HepG2 (cell line): ENCODE results near the gene GDAP2. TPM values are rescaled to one million over a fixed set of nuclear protein-coding genes. Genes with fewer than 3 reads are reported as not detected.

Experiments
- BCL6 ChIP-seq: IDR thresholded peaks from 2 replicates; pipeline ENCODE4 v1.6.1; 2016; ENCODE audit warnings: missing genetic modification reagents, missing compliant biosample characterization
- ETV5 ChIP-seq: IDR thresholded peaks from 2 replicates; pipeline ENCODE4 v1.6.1; 2018; ENCODE audit warnings: missing biosample characterization, missing genetic modification reagents, inconsistent platforms, borderline replicate concordance
- HMGA1 ChIP-seq: sonication (generic); formaldehyde crosslinking; conservative IDR thresholded peaks from 2 replicates; pipeline ENCODE4 v1.4.0; 2020; ENCODE audit warnings: missing genetic modification reagents
- KLF16 ChIP-seq, 2 experiments: sonication (generic) in 1 of 2; formaldehyde crosslinking in 1 of 2; IDR thresholded peaks; 2 replicates each; pipeline versions ENCODE4 v1.6.1 to v1.8.0; 2016 to 2023; ENCODE audit warnings: missing genetic modification reagents in 2 of 2, missing compliant biosample characterization in 1 of 2
- MATR3 ChIP-seq: sonication (generic); formaldehyde crosslinking; IDR thresholded peaks from 2 replicates; pipeline ENCODE4 v1.4.0; 2020; ENCODE audit warnings: missing genetic modification reagents
- TARDBP ChIP-seq: sonication (generic); formaldehyde crosslinking; IDR thresholded peaks from 2 replicates; pipeline ENCODE4 v1.8.0; 2022; ENCODE audit warnings: mild to moderate bottlenecking, missing genetic modification reagents
- TEAD3 ChIP-seq: optimal IDR thresholded peaks from 2 replicates; pipeline ENCODE3; 2016; ENCODE audit warnings: borderline replicate concordance
- YY1 ChIP-seq: IDR thresholded peaks from 2 replicates; pipeline ENCODE4 v1.6.1; 2011; ENCODE audit warnings: low read length, low read depth, moderate library complexity, mild to moderate bottlenecking; ENCODE audit not compliant: insufficient read depth, insufficient replicate concordance
- polyA plus RNA-seq, 8 experiments: library from polyadenylated mRNA; depleted of rRNA in 3 of 8; stranded (reverse) in 7 of 8; unstranded in 1 of 8; fragments of >200 nt; fragmentation: Illumina TruSeq in 4 of 8; extraction: Trizol in 4 of 8; gene quantifications; 2 replicates each; pipeline versions ENCODE4 v1.2.1 to v1.2.3, GENCODE V29; 2011 to 2016; ENCODE audit warnings: low read depth in 4 of 8, missing spikeins in 1 of 8, mixed read lengths in 1 of 8; ENCODE audit not compliant: insufficient read depth in 1 of 8
- total RNA-seq, 5 experiments: library from RNA; depleted of rRNA; stranded (reverse); fragments of >200 nt; fragmentation: Illumina TruSeq; extraction: Trizol; gene quantifications; 2 replicates each; pipeline ENCODE4 v1.2.3, GENCODE V29; 2016; ENCODE audit warnings: low read depth in 1 of 5
- TF ChIP-seq, protein P1 (sequence below): sonication (generic); formaldehyde crosslinking; IDR thresholded peaks from 2 replicates; pipeline ENCODE4 v1.8.0; 2022; ENCODE audit warnings: mild to moderate bottlenecking, missing genetic modification reagents; ENCODE audit not compliant: insufficient replicate concordance
- TF ChIP-seq, protein P2 (sequence below): sonication (generic); formaldehyde crosslinking; conservative IDR thresholded peaks from 2 replicates; pipeline ENCODE4 v1.8.0; 2022; ENCODE audit warnings: mild to moderate bottlenecking, moderate library complexity, missing genetic modification reagents
- TF ChIP-seq, protein P3 (sequence below): sonication (generic); formaldehyde crosslinking; IDR thresholded peaks from 2 replicates; pipeline ENCODE4 v1.5.1; 2020; ENCODE audit warnings: mild to moderate bottlenecking, missing genetic modification reagents, borderline replicate concordance
- TF ChIP-seq, protein P4 (sequence below): sonication (generic); formaldehyde crosslinking; IDR thresholded peaks from 2 replicates; pipeline ENCODE4 v1.5.0; 2020; ENCODE audit warnings: missing genetic modification reagents, mild to moderate bottlenecking, borderline replicate concordance
- TF ChIP-seq, protein P5 (sequence below): sonication (generic); formaldehyde crosslinking; IDR thresholded peaks from 2 replicates; pipeline ENCODE4 v1.8.1; 2023; ENCODE audit warnings: missing genetic modification reagents, inconsistent platforms, borderline replicate concordance
- TF ChIP-seq, protein P6 (sequence below): sonication (generic); formaldehyde crosslinking; IDR thresholded peaks from 2 replicates; pipeline ENCODE4 v1.5.1; 2020; ENCODE audit warnings: mild to moderate bottlenecking, missing genetic modification reagents, borderline replicate concordance

Gene GDAP2
- total and polyA plus RNA-seq, 2 of the 13 experiments (the other 11 are each of a cell fraction or from before 2014, with no cell fraction given), result 11.4 to 23.2 TPM

DNA sequence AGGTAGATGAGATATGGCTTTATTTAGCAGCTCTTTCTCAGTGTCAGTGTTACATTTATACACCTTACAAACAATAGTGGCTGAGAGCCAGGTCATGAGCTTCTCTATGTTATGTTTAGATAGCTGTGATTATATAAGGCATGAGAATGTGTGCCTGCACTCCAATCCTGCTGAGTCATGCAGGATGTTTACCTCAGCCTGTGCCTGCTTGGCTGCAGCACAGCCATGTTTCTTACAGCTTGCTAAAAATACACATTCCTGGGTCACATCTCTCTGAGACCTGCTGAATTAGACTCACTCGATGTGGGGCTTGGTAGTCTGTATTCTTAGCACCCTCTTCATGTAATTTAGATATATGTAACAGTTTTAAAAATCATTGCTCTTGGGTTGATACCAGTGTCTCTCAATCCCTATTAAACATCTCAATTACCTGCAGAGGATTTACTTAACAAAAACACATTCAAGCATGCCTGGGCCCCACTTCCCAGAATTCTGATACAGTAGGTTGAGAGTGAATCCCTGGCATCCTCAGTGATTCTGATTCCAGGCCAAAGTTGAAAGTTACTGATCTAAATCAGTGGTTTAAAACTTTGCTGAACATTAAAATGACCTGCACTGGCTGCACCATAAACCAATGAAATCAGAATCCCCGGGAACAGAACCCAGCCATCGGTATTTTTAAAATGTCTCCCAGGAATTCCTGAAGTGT lies 107.5 kb downstream of the GDAP2 start (continued):
- TF ChIP-seq, protein P1, sequence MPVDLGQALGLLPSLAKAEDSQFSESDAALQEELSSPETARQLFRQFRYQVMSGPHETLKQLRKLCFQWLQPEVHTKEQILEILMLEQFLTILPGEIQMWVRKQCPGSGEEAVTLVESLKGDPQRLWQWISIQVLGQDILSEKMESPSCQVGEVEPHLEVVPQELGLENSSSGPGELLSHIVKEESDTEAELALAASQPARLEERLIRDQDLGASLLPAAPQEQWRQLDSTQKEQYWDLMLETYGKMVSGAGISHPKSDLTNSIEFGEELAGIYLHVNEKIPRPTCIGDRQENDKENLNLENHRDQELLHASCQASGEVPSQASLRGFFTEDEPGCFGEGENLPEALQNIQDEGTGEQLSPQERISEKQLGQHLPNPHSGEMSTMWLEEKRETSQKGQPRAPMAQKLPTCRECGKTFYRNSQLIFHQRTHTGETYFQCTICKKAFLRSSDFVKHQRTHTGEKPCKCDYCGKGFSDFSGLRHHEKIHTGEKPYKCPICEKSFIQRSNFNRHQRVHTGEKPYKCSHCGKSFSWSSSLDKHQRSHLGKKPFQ (CRISPR knock-in tag), result no peak
- TF ChIP-seq, protein P2, sequence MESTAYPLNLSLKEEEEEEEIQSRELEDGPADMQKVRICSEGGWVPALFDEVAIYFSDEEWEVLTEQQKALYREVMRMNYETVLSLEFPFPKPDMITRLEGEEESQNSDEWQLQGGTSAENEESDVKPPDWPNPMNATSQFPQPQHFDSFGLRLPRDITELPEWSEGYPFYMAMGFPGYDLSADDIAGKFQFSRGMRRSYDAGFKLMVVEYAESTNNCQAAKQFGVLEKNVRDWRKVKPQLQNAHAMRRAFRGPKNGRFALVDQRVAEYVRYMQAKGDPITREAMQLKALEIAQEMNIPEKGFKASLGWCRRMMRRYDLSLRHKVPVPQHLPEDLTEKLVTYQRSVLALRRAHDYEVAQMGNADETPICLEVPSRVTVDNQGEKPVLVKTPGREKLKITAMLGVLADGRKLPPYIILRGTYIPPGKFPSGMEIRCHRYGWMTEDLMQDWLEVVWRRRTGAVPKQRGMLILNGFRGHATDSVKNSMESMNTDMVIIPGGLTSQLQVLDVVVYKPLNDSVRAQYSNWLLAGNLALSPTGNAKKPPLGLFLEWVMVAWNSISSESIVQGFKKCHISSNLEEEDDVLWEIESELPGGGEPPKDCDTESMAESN (CRISPR knock-in tag), result no peak
- TF ChIP-seq TARDBP (CRISPR knock-in tag) (peak; percentile 23; the same call in 1 of the 2 replicates), HMGA1 (CRISPR knock-in tag) (no peak), TEAD3 (CRISPR knock-in tag) (peak; percentile 76), MATR3 (CRISPR knock-in tag) (no peak), YY1 (peak; percentile 23), ETV5 (peak; percentile 85; the same call in 1 of the 2 replicates), BCL6 (CRISPR knock-in tag) (peak; percentile 70), KLF16 (CRISPR knock-in tag; IDR thresholded peaks at IDR 0.05) (peak in 1 of 2 experiments; percentile 56; a peak in 1 of 4 replicates)
- TF ChIP-seq, protein P3, sequence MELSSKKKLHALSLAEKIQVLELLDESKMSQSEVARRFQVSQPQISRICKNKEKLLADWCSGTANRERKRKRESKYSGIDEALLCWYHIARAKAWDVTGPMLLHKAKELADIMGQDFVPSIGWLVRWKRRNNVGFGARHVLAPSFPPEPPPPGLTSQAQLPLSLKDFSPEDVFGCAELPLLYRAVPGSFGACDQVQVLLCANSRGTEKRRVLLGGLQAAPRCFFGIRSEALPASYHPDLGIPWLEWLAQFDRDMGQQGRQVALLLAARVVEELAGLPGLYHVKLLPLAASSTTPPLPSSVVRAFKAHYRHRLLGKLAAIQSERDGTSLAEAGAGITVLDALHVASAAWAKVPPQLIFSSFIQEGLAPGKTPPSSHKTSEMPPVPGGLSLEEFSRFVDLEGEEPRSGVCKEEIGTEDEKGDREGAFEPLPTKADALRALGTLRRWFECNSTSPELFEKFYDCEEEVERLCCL (CRISPR knock-in tag), result no peak
- TF ChIP-seq, protein P4, sequence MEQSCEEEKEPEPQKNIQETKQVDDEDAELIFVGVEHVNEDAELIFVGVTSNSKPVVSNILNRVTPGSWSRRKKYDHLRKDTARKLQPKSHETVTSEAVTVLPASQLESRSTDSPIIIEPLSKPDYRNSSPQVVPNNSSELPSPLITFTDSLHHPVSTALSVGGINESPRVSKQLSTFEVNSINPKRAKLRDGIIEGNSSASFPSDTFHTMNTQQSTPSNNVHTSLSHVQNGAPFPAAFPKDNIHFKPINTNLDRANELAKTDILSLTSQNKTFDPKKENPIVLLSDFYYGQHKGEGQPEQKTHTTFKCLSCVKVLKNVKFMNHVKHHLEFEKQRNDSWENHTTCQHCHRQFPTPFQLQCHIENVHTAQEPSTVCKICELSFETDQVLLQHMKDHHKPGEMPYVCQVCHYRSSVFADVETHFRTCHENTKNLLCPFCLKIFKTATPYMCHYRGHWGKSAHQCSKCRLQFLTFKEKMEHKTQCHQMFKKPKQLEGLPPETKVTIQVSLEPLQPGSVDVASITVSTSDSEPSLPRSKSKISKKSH (CRISPR knock-in tag), result no peak
- TF ChIP-seq, protein P5, sequence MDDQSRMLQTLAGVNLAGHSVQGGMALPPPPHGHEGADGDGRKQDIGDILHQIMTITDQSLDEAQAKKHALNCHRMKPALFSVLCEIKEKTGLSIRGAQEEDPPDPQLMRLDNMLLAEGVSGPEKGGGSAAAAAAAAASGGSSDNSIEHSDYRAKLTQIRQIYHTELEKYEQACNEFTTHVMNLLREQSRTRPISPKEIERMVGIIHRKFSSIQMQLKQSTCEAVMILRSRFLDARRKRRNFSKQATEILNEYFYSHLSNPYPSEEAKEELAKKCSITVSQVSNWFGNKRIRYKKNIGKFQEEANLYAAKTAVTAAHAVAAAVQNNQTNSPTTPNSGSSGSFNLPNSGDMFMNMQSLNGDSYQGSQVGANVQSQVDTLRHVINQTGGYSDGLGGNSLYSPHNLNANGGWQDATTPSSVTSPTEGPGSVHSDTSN (CRISPR knock-in tag), result no peak
- TF ChIP-seq, protein P6, sequence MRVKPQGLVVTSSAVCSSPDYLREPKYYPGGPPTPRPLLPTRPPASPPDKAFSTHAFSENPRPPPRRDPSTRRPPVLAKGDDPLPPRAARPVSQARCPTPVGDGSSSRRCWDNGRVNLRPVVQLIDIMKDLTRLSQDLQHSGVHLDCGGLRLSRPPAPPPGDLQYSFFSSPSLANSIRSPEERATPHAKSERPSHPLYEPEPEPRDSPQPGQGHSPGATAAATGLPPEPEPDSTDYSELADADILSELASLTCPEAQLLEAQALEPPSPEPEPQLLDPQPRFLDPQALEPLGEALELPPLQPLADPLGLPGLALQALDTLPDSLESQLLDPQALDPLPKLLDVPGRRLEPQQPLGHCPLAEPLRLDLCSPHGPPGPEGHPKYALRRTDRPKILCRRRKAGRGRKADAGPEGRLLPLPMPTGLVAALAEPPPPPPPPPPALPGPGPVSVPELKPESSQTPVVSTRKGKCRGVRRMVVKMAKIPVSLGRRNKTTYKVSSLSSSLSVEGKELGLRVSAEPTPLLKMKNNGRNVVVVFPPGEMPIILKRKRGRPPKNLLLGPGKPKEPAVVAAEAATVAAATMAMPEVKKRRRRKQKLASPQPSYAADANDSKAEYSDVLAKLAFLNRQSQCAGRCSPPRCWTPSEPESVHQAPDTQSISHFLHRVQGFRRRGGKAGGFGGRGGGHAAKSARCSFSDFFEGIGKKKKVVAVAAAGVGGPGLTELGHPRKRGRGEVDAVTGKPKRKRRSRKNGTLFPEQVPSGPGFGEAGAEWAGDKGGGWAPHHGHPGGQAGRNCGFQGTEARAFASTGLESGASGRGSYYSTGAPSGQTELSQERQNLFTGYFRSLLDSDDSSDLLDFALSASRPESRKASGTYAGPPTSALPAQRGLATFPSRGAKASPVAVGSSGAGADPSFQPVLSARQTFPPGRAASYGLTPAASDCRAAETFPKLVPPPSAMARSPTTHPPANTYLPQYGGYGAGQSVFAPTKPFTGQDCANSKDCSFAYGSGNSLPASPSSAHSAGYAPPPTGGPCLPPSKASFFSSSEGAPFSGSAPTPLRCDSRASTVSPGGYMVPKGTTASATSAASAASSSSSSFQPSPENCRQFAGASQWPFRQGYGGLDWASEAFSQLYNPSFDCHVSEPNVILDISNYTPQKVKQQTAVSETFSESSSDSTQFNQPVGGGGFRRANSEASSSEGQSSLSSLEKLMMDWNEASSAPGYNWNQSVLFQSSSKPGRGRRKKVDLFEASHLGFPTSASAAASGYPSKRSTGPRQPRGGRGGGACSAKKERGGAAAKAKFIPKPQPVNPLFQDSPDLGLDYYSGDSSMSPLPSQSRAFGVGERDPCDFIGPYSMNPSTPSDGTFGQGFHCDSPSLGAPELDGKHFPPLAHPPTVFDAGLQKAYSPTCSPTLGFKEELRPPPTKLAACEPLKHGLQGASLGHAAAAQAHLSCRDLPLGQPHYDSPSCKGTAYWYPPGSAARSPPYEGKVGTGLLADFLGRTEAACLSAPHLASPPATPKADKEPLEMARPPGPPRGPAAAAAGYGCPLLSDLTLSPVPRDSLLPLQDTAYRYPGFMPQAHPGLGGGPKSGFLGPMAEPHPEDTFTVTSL (CRISPR knock-in tag), result no peak
